Measurements from ENCODE around the gene EFHC1.
"Not testable (repeated sequence)": the region's sequence is repeated elsewhere in the genome, so short reads cannot be mapped to it uniquely, and the experiment has no call there.

The EFHC1 gene

GRCh38 chr6:52461194-52461593 lies 41.1 kb downstream of the EFHC1 start:
- not testable (repeated sequence) for DNase-seq

- DNase-seq = no peak
Observed at GRCh38 chr6:52474173-52474572, 54.0 kb downstream of the EFHC1 start.

- DNase-seq = no peak
Observed at GRCh38 chr6:52475307-52475706, 55.2 kb downstream of the EFHC1 start.

- DNase-seq = no peak
Observed at GRCh38 chr6:52482903-52483670, 62.9 kb downstream of the EFHC1 start.

- no peak for DNase-seq
Observed at GRCh38 chr6:52483671-52484003, 63.5 kb downstream of the EFHC1 start.

- DNase-seq = no peak
Observed at GRCh38 chr6:52489881-52490280, 69.7 kb downstream of the EFHC1 start.

- DNase-seq = no peak
Observed at GRCh38 chr6:52491203-52492069, 71.3 kb downstream of the EFHC1 start.

GRCh38 chr6:52493669-52494068 lies 73.5 kb downstream of the EFHC1 start:
- no peak for DNase-seq

GRCh38 chr6:52494298-52495072 lies 74.3 kb downstream of the EFHC1 start:
- no peak for DNase-seq

GRCh38 chr6:52495922-52496321 lies 75.8 kb downstream of the EFHC1 start:
- no peak for DNase-seq

- DNase-seq = no peak
Observed at GRCh38 chr6:52496631-52497030, 76.5 kb downstream of the EFHC1 start.

- no peak for DNase-seq
Observed at GRCh38 chr6:52497652-52498408, 77.7 kb downstream of the EFHC1 start.

GRCh38 chr6:52498538-52499017 lies 78.4 kb downstream of the EFHC1 start:
- DNase-seq = no peak

GRCh38 chr6:52499026-52499425 lies 78.9 kb downstream of the EFHC1 start:
- no peak for DNase-seq

- DNase-seq = no peak
Observed at GRCh38 chr6:52499681-52500236, 79.6 kb downstream of the EFHC1 start.

GRCh38 chr6:52500238-52501129 lies 80.3 kb downstream of the EFHC1 start:
- no peak for DNase-seq

- no peak for DNase-seq
Observed at GRCh38 chr6:52502306-52503029, 82.3 kb downstream of the EFHC1 start.

- DNase-seq = no peak
Observed at GRCh38 chr6:52503323-52503747, 83.2 kb downstream of the EFHC1 start.

GRCh38 chr6:52503851-52504781 lies 84.0 kb downstream of the EFHC1 start:
- no peak for DNase-seq

Measured in NCI-H1694 (cell line).